Fibroblast of pulmonary artery (primary cell): ENCODE measurements around the gene PBX4.

Source experiments
- DNase-seq: peaks from one replicate; pipeline ENCODE4 v3.0.0-alpha.2; 2010; ENCODE audit warnings: low read depth
- H3K4me3 ChIP-seq: replicated peaks from 2 replicates; pipeline ENCODE4 v1.5.1; 2011; ENCODE audit warnings: low read depth, mild to moderate bottlenecking, control low read depth, low read length, moderate library complexity
- TF ChIP-seq, protein P1 (sequence below): IDR thresholded peaks from 2 replicates; pipeline ENCODE4 v1.5.1; 2011; ENCODE audit warnings: mild to moderate bottlenecking, control low read depth, low read length, inconsistent platforms; ENCODE audit errors: missing control alignments

Gene PBX4

DNA sequence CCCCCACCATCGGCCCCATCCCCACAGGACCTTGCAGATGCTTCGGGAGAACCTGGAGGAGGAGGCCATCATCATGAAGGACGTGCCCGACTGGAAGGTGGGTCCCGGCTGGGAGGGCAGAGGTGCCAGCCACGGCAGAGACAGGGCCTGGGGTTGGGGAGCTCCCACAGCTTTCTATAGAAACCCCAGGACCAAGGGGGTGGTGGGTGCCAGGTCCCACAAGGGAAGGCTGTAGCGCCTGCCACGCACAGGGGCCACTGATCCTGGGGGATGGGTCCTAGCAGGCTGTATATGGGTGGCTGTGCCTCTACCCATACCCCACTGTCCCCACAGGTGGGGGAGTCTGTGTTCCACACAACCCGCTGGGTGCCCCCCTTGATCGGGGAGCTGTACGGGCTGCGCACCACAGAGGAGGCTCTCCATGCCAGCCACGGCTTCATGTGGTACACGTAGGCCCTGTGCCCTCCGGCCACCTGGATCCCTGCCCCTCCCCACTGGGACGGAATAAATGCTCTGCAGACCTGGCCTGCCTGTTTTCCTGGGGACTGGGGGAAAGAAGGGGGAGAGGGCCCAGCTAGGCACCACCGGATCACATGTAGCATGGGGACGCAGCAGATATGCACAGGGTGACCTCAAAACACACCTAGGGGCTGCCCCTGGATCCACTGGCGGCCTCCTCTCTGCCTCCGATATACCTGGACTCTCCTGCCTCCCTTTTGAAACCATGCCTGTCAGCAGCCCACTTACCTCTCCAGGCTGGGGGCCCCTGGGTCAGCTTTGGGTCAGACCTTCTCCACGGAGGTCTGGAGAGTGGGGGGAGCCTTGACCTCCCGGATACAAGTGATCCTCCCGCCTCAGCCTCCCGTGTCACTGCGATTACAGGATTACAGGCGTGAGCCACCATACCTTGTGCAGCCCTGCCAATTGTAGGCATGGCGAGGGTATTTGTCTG lies 90.5 kb downstream of the PBX4 start:
- no peak for DNase-seq
- TF ChIP-seq, protein P1, sequence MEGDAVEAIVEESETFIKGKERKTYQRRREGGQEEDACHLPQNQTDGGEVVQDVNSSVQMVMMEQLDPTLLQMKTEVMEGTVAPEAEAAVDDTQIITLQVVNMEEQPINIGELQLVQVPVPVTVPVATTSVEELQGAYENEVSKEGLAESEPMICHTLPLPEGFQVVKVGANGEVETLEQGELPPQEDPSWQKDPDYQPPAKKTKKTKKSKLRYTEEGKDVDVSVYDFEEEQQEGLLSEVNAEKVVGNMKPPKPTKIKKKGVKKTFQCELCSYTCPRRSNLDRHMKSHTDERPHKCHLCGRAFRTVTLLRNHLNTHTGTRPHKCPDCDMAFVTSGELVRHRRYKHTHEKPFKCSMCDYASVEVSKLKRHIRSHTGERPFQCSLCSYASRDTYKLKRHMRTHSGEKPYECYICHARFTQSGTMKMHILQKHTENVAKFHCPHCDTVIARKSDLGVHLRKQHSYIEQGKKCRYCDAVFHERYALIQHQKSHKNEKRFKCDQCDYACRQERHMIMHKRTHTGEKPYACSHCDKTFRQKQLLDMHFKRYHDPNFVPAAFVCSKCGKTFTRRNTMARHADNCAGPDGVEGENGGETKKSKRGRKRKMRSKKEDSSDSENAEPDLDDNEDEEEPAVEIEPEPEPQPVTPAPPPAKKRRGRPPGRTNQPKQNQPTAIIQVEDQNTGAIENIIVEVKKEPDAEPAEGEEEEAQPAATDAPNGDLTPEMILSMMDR = no peak
- H3K4me3 ChIP-seq = no peak overlapping the region

DNA sequence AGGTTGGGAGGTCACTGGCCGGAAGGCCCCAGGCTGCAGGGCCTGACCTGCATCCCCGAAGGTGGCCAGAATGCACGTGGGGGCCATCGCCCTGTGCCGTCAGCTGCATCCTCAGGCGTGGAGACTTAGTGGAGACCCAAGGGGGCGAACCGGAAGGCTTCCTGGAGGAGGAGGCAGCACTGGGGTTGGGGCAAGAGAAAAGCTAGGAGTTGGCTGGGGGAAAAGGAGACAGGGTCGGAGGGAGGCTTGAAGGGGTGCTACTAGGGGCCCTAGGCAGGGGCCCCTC lies 91.2 kb downstream of the PBX4 start:
- no peak overlapping the region for H3K4me3 ChIP-seq
- TF ChIP-seq, protein P1 = no peak
- DNase-seq = no peak

- no peak overlapping the region for H3K4me3 ChIP-seq
- no peak for DNase-seq
- TF ChIP-seq, protein P1 = no peak
Observed at GRCh38 chr19:19526581-19527370, 91.7 kb downstream of the PBX4 start.

GRCh38 chr19:19525611-19526380 lies 92.7 kb downstream of the PBX4 start:
- H3K4me3 ChIP-seq = no peak overlapping the region
- TF ChIP-seq, protein P1 = no peak
- DNase-seq = no peak

GRCh38 chr19:19524053-19524452 lies 94.4 kb downstream of the PBX4 start:
- TF ChIP-seq, protein P1 = no peak
- no peak overlapping the region for H3K4me3 ChIP-seq
- no peak for DNase-seq

GRCh38 chr19:19523177-19523576 lies 95.3 kb downstream of the PBX4 start:
- no peak for DNase-seq
- TF ChIP-seq, protein P1 = no peak
- H3K4me3 ChIP-seq = no peak overlapping the region
